Cardiac fibroblast (primary cell): ENCODE data around the gene CAPZA1.

Experiments used
- DNase-seq, 2 donors: peaks; one replicate each; pipeline versions ENCODE4 v3.0.0 to v3.0.0-alpha.2; 2010; ENCODE audit warnings: low read depth in 2 of 2
- H3K4me3 ChIP-seq, 2 donors: replicated peaks in 1 of 2; 1 replicate in 1 of 2; 2 replicates in 1 of 2; pipeline ENCODE4 v1.5.1; 2011; ENCODE audit warnings: low read depth in 2 of 2, low read length in 2 of 2, mild to moderate bottlenecking in 2 of 2, moderate library complexity in 1 of 2
- CTCF ChIP-seq: IDR thresholded peaks from one replicate; pipeline ENCODE4 v1.5.1; 2011; ENCODE audit warnings: low read depth, mild to moderate bottlenecking, low read length, inconsistent platforms

The CAPZA1 gene

GRCh38 chr1:112717263-112717873, 97.7 kb downstream of the CAPZA1 start:
- no peak overlapping the region for H3K4me3 ChIP-seq
- no peak for TF ChIP-seq CTCF
- DNase-seq, result no peak

- H3K4me3 ChIP-seq, result no peak overlapping the region
- DNase-seq, result peak; percentile 60 to 72
- TF ChIP-seq CTCF, result peak; percentile 84
Measured at GRCh38 chr1:112718691-112719418, 99.2 kb downstream of the CAPZA1 start.

- no peak for TF ChIP-seq CTCF
- H3K4me3 ChIP-seq, result no peak overlapping the region
- no peak for DNase-seq
Measured at GRCh38 chr1:112719706-112720105, 100.1 kb downstream of the CAPZA1 start.

- DNase-seq, result no peak
- H3K4me3 ChIP-seq, result no peak overlapping the region
- TF ChIP-seq CTCF, result no peak
Measured at GRCh38 chr1:112720800-112721199, 101.2 kb downstream of the CAPZA1 start.
